ENCODE results near the gene SLC9A8. TPM values are rescaled to one million over a fixed set of nuclear protein-coding genes. Genes with fewer than 3 reads are reported as not detected.

The SLC9A8 gene
- total RNA-seq, 1 donor from 2014 or later, result 10.3 TPM

DNA sequence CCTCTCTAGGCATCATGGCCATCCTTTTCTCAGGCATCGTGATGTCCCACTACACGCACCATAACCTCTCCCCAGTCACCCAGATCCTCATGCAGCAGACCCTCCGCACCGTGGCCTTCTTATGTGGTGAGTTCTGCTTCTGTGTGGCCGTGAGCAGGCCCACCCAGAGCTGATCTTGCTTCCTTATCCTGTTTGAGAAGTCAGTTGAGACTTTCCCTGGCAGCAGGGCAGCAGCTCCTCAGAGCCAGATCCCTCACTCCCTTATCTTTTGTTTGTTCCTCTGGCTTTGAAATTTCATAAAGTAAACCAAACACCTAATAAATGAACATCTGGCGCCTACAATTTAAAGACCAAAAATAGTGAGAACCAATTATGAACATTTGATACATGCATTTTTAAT, 62.1 kb downstream of the SLC9A8 start:
- no peak for DNase-seq (ENCODE audit: low read depth in 2 of 2)

DNA sequence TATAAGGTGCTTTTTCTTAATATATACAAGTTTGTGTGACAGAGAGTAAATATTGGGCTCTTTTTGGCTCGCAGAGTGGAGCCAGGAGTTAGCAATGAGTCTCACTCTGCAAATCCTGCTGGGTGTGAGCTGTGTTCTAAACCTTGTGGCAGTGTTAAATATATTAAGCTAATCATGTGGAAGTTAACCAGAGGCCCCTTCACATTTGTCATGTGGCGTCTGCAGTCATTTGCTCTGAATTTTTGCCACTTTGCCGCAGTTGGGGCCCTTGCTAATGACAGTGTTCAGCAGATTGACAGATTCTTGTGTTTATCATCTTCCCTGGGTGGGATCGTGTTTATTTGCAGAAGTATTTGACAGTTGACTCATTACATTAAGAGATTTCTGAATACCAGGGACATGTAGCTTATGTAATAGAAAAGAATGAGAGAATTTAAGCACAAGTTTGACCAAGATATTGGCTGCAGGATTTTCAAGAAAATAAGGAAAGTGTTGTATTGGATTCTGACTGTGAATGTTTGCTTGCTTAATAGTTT, 64.8 kb downstream of the SLC9A8 start:
- DNase-seq (ENCODE audit: low read depth in 2 of 2), result no peak

DNA sequence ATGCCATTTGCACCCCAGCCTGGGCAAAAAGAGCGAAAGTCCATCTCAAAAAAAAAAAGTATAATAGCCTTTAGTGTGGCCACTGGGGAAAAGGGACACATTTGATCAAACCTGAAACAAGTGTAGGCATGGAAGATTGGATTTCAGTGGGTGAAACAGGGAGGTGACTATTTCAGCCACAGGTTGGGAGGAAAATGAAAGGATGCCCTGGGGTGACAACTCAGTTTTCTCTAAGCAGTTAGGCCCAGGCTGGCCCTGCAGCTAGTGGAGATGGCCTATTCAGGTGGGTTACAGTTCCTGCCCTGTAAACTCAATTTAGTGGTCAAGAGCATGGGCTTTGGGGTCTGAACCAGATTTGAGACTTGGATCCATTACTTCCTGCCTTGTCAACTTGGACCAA, 66.3 kb downstream of the SLC9A8 start:
- DNase-seq (ENCODE audit: low read depth in 2 of 2), result no peak

DNA sequence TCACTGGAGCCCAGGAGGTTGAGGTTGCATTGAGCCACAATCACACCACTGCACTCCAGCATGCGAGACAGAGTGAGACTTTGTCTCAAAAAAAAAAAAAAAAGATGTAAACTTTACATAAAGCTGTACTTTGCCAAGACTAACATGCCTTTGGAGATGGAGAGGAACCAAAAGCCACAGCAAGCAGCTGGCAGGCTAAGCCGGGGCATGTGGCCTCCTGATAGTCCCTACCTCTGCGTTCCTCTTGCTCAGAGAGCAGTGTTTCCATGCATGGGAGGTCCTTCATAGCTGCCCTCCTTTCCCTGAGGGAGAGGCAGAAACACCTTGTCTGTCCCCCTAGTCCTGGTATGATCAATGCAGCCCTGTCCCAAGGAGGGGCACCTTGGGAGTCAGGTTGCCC, 67.5 kb downstream of the SLC9A8 start:
- DNase-seq (ENCODE audit: low read depth in 2 of 2), result no peak

DNA sequence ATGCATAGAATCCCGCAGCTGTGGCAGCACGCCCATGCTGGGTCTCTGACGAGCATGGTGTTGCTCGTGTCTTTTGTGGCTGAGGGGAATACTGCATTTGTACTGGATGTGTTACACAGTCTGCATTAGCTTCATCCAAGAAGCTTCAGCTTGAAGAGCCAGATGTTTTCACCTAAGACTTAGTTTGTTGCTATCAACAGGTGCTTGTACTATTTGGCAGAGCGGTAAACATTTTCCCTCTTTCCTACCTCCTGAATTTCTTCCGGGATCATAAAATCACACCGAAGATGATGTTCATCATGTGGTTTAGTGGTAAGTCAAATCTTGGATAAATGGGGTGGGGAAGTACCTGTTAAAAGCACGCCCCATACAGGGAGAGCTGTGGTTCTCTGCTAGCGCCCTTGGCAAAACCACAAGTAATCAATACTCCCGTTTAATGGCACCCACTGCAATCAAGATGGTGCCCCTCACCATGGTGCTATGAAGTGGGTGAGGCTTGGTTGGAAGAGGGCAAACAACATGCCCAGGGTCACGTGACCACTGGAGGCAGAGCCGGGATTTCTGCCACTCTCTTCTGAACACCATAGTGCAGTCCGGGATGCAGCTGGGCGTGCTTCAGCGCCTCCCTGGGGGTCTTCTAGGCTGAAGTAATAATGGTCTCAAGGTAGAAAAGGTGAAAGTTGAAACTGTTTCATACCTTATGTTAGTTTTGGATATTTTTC, 68.3 kb downstream of the SLC9A8 start:
- DNase-seq (ENCODE audit: low read depth in 2 of 2), result no peak

DNA sequence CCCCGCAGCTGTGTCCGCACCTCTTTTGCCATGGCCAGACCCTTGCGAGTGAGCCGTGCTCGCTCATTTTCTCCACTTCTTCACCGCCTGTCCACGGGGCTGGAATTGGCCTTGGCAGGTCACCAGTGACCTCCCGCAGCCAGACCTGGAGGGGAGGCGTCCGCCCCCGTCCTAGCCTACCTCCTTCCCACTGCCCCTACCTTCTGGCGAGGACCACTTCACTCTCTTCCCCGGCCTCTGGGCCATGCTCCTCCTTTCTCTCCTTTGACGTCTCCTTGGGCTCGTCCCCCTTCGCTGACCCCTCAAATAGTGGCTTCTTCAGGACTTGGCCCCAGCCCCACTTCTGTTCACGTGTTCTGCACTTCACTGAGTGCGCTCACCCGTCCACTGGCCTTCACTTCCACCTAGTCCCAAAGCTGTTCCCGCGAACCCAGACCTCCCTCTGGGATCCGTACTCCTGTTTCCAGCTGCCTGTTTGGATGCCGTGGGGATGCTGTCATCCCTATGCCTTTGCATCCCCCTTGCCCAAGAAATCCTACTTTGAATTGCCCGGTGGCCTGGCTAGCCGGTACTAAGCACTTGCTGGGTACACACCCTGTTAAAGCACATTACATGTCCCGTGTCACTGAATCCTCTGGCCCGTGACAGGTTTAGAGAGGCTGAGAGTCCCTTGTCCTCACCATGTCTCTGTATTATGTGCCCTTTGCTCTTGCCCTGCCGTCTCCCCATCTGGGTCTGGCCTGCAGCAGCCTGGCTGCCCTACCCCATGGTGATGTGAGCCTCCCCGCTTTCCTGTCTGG, 69.7 kb downstream of the SLC9A8 start:
- DNase-seq (ENCODE audit: low read depth in 2 of 2), result no peak

DNA sequence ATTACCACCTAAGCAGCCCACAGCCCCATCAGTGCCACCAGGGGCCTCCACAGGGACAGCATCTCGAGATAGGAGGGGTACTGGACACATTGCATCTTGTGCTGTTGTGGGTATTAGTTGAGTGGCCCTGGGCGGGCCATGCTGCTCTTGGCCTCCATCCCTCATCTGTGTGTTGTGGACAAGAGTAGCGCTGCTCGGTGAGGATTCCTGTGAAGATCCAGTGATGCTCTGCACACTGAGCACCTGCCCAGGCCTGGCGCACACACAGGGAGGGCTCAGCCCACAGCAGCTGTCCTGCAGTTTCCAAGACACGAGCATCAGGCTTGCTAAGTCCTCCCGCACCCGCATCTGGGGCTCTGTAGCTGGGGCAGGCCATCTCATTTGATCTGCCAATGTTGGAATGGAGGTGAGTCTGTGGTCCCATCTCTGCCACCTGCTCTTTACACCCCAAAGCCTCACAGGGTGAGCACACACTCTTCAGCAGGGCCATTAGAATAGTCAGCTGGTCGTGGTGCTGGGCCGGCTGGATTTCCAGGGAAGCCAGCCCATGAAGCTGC, 70.7 kb downstream of the SLC9A8 start:
- no peak for DNase-seq (ENCODE audit: low read depth in 2 of 2)

DNA sequence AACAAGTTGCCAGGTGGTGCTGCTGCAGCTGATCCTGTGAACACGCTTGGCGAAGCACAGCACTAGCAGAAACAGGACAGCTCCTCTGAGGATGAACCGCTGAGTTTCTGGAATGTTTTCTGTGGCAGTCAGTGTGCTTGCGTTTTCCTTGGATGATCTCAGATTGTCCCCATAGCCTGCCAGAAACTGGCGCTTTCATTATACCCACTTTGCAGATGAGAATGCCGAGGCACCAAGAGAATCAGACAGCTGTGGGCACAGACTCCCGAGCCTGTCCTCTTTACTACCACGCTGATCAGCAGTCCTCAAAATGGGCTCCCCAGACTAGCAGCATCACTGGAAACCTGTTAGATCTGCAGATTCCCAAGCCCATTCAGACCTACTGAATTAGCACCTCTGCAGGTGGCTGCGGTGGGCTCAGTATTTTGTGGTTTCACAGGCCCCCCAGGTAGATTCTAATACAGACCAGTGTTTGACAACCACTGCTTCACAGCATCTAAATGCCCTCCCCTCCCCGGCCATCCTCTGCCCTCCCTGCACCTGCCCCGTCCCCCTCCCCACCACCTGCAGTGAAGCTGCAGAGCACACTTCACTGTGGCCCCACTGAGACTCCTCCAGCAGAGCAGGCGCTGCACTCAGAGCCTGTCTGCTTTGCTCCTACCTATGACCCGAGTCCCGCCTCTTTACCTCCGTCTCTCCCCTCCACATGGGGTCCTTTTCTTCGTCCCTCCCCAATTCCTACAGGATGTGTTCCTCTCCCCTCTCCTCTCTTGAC, 73.1 kb downstream of the SLC9A8 start:
- no peak for DNase-seq (ENCODE audit: low read depth in 2 of 2)

DNA sequence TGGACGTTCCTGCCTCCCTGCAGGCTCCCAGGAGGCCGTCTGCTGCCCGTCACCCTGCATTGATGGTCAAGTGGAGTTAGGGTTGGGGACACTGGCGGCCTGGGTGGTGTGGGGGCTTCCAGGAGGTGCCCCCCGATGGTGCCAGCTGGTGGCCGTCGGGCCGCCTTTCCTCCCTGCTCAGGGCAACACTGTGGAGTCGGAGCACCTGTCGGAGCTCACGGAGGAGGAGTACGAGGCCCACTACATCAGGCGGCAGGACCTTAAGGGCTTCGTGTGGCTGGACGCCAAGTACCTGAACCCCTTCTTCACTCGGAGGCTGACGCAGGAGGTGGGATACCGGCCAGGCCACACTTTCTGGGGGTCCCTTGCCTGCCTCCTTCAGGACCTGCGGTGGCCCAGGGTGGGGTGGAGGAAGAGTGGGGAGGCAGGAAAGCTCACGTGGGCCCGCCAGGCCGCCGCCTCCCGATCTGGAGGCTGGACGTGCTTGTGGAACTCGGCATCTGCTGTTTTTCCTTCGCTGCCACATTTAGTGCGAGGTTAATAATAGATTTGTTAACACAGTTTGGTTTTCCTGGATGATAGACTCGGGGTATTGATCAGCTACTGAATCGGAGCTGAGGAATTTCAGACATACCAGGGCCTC, 74.1 kb downstream of the SLC9A8 start:
- DNase-seq (ENCODE audit: low read depth in 2 of 2), result no peak

DNA sequence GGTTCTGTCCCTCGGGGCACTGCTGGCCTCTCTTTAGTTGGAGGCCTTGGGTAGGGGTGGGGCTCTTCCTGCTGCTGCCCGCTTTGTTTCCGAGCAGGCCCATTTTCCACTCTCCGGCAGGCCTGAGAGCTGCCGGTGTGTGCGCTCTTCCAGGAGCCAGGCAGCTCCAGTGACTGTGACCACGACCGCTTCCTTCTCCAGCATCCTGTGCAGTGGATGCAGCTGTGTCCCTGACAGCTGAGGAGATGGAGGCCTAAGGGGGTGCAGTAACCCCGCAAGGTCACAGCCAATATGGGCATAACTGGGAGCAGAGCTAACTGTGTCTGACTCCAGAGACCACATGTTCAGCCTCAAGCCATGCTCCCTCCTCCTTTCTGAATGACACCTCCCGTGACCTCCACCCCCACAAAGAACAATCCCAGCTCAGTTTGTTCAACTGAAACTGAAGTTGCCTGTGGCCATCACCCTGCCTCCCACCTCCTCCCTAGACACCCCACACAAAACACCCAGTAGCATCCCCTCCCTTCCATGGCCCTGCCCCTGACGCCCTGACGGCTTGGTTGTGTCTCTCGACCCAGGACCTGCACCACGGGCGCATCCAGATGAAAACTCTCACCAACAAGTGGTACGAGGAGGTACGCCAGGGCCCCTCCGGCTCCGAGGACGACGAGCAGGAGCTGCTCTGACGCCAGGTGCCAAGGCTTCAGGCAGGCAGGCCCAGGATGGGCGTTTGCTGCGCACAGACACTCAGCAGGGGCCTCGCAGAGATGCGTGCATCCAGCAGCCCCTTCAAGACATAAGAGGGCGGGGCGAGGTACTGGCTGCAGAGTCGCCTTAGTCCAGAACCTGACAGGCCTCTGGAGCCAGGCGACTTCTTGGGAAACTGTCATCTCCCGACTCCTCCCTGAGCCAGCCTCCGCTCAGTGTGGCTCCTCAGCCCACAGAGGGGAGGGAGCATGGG, 74.9 kb downstream of the SLC9A8 start:
- peak; percentile 40 to 53 for DNase-seq (ENCODE audit: low read depth in 2 of 2)

DNA sequence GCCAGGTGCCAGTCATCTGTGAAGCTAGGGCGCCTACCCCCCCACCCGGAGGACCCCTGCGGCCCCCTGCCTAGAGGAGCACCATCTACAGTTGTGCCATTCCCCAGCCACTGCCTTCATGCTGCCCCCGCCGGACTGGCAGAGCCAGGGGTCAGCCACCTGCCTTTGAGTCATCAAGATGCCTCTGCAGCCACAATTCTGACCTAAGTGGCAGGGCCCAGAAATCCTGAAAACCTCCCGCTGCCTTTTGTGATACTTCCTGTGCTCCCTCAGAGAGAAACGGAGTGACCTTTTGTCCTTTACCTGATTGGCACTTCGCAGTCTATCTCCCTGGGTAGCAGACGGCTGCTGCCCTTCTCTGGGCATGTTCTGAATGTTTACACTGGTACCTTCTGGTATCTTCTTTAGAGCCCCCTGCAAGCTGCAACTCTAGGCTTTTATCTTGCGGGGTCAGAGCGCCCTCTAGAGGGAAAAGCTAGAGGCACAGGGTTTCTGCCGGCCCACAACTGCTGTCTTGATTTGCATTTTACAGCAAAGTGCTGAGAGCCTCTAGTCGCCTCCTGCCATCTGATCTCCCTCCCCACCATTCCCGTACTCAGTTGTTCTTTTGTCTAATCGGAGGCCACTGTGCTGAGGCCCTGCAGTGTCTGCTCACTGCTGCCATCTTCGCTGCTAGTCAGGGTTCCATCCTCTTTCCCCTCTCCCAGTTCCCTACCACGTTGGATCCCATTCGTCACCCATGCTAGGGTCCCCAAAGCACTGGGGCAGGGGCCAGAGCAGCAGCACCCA, 75.8 kb downstream of the SLC9A8 start:
- peak; percentile 70 to 73 for DNase-seq (ENCODE audit: low read depth in 2 of 2)

DNA sequence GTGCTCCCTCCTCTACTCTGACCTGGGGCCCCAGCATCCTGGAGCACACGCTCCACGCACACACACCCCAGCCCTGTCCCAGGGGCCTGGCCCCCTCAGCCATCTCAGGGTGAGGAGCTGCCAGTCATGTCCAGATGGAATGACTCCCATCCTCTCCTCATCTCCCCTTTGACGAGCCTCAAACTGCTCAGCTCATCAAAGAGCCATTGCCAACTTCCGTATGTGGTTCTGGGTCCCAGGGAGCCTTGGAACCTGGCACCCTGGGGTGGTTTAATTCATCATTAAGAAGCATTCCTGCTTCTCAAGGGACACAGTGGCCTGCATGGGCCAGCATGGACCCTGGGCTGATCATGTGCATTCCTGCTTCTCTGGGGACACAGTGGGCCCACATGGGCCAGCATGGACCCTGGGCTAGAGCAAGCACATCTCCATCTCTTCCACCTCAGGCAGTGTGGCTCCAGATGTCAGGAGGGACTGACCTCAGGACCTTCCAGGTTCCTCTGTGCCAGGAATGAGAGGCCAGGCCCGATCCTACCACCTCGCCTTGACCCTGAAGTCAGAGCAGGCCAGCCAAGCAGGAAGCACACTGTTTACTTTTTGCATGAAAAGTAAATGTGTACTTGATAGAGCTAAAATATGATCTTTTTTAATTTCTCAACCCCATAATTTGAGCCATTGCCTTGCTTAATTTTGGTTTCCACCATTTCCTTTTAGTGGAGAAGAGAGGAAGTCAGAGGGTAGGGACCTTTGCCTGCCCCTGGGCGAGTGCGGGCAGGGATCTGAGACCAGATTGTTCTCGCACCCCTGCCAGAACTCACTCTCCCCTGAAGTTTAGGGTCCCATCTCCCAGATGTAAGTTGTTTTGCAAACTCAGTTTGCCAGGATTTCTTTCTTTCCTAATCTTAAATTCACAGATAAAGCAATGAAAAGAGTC, 76.6 kb downstream of the SLC9A8 start:
- no peak for DNase-seq (ENCODE audit: low read depth in 2 of 2)

DNA sequence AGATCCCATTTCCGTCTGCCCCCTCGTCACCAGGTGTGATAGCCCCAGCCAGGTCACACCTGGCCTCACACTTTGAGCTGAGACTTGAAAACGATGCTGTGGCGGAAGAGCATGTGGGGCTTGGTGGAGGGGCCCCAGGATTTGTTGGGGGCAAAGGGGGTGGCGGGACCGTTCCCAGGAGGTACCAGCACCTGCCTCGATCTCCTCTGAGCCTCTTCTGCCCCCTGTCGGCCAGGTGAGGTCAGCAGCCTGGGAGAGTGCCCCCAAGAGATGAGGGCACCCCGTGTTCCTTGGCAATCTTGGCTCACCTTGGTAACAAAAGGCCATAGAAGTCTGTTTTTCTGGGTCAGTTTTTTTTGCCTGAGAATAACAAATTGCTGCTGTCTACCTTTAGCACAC, 77.3 kb downstream of the SLC9A8 start:
- no peak for DNase-seq (ENCODE audit: low read depth in 2 of 2)

DNA sequence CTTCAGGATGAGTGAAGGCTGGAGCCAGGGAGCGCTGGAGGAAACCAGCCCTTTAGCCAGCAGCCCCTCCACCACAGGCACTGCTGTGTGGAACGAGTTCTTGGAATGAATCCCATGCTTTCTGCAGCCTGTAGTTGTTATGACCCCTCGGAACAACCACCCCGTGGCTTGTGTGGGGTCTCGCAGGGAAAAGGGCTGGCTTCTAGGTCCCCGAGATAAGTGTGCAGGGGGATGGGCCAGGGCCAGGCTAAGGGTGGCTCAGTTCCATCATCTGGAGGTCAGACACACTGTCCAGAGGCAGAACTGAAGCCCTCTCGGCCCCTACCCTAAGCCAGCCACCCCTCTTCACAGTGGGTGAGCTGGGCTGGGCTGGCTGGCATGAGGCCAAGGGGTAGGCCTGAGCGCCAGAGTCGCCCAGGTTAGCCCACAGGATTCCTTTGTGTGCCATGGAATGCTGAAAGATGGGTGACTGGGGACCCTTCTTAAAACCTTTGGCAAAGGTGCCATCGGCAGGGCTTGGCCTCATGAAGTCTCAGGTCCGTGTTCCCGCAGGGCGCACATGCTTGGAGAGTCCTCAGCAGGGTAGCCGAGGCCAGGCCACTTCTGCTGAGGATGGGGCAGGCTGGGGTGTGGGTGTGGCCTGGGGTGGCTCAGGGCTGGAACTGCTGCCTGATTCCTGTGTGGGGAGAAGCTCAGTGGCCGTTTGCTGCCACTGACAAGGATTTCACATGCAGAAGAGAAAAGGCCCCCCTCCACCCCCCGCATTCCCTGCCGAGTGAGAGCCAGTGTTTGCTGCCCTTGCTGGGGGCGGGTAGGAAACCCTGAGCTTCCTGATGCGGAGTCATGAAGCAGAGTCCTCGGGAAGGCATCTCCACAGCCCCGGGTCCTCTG, 78.1 kb downstream of the SLC9A8 start:
- DNase-seq (ENCODE audit: low read depth in 2 of 2), result peak; percentile 34 to 53

DNA sequence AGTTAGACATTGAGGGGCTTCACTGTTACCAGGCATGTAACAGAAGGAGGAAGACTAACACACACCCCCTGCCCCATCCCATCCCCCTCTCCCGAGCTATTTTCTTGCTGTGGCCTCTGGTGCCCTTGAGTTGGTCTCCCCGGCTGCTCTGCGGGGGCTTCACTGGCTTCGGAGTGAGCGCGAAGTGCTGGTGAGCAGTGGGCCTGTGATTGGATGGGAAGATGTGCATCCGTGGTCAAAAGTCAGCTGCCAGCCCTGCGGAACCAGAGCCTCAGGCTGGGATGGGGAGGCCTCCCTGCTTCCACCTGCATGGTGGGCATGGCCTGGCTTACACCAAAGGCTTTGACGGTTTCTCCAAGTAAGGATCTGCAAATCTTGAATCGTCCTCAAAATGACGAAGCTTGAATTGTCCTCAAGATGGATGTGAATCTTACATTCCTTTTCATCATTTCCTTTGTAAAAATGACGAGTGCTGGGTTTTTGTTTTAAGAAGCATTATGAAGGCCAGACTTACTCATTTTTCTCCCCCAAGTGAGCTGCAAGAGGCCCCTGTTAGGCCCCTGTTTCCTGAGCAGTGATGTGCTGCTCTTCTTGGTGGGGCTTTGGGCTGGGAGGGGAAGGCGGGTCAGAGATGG, 79.0 kb downstream of the SLC9A8 start:
- DNase-seq (ENCODE audit: low read depth in 2 of 2), result peak in 1 of 2 donors; percentile 36

DNA sequence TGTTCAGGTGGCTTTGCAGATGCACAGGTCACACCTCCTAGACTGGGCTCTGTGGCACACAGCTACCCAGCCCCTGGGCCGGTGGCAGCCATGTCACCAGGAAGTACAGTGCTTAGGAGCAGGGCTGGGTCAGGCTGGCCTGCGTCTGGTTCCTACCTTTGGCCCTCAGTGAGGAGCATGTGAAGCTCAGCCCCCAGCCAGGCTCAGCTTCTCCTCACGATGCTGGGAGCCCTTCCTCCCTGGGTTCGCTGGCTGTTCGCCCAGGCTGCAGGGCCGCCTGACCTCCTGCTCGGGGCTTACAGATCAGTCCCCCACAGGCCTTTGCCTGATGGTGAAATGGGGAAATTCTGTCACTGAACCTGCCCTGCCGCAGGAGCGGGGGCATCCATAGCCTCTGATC, 79.6 kb downstream of the SLC9A8 start:
- no peak for DNase-seq (ENCODE audit: low read depth in 2 of 2)

DNA sequence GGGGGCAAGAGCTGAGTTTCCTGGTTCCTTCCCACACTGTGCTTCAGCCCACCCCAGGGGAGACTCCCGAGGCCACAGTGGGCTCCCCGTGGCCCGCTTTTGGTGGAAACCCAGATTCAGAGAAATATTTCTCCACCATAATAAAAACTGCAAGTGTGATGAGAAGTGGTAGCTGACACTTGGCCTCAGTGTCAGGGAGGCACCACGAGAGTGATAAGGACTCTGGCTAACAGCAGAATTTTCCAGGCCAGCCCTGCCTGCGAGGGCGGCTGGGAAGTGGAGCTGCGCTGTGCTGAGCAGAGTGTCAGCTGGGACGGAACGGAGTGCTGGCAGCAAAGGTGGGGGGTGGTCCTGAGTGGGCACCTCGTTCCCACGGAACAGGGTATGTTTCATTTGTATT, 80.2 kb downstream of the SLC9A8 start:
- peak in 1 of 2 donors; percentile 49 for DNase-seq (ENCODE audit: low read depth in 2 of 2)

Data from lung microvascular endothelial cell (primary cell).